Fibroblast of skin of right biceps (primary cell): Measurements from ENCODE around the gene ARAP2.
A peak's percentile ranks its signal among the peaks of the same experiment; 100 is the strongest.

Experiments
- DNase-seq: peaks from one replicate; pipeline ENCODE4 v3.0.0-alpha.2; 2013

Gene ARAP2

GRCh38 chr4:36174570-36174969, 69.7 kb downstream of the ARAP2 start:
- DNase-seq, result no peak

DNA sequence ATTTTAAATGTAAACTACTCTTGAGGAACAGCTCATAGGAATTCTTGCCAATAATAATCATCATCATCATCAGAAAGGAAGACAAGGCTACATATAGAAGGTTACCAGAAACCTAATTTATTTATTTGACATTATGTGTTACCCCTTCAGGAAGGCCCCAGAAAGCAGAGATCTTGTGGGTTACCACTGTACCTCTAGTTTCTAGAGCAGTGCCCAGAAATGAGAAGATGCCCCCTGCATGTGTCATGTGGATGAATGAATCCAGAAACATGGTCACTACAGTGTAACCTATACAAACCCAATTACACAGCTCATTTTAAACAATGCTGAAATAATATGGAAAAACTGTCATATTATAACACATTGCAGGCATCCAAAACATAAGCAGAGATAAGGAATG, 70.4 kb downstream of the ARAP2 start:
- DNase-seq, result peak; percentile 53

DNA sequence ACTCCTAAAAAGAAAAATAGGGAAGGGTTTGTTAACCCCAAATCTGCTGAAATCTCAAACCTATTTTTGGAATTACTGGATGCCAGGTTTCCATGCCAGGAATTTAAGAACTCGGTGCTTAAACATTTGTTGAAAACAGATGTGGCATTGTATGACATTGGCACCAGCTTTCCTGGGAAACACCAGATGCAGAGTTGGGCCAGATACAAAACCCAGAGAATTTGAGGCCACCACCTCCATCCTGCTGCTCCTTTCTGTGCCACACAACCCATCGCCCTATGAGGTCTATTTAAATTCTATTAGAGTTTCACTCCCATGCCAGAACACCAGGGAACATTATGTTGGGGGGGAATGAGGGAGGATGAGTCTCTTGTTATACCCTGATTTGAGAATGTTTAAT, 71.7 kb downstream of the ARAP2 start:
- no peak for DNase-seq

- peak; percentile 53 for DNase-seq
Observed at GRCh38 chr4:36168127-36168878, 76.0 kb downstream of the ARAP2 start.

- peak; percentile 59 for DNase-seq
Observed at GRCh38 chr4:36165631-36166005, 78.7 kb downstream of the ARAP2 start.

DNA sequence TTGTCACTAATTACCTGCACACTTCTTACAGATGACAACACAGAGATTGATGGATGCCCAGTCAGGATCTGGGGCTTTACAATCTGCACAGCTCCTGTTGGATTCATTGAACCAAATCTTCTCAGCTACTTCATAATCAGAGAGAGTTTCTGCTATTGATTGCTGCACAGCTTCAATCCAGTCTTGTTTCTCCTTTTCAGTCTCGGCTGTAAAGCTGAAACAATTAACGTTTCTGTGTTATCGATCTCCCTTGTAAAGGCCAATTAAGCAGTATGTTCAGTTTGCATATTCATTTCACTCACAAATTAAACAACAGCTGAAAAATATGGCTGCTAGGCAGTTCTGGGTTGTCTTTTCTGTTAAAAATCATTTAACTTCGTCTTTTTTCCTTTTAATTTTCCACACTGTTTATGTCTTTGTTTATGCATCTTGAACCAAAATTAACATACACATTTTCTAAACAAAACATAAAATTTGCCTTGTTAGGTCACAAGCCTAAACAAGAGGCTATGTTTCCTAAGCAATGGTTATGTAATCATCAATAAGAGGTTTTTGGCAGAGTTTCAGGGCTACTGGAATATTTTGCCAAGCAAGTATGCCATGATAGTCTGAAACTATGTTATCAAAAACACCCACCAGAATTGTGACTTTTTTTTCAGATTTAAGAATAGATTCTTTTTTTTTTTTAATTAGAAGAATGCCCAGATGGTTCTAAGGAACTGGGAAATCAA, 79.2 kb downstream of the ARAP2 start:
- peak; percentile 39 for DNase-seq

DNA sequence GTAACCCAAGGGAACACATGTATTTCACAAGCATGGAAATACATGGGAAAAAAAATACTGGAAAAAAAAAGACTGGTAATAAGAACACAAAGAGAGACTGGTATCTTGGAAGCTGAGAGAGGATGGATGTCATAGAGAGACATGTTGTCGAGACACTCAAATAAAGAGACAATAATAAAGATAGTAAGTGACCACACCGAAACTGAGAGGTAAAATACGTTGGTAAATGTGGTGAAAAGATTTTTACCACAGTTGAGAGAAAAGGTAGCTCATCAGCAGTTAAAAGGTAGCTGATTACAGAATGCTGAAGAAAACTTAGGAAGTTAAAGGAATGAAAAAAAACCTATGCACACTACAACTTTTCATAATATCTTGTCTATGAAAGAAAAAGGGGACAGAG, 81.1 kb downstream of the ARAP2 start:
- DNase-seq, result no peak

GRCh38 chr4:36159208-36159607, 85.1 kb downstream of the ARAP2 start:
- DNase-seq, result no peak

- no peak for DNase-seq
Observed at GRCh38 chr4:36152735-36153134, 91.6 kb downstream of the ARAP2 start.

GRCh38 chr4:36142504-36142903, 101.8 kb downstream of the ARAP2 start:
- DNase-seq, result no peak

GRCh38 chr4:36141186-36141585, 103.1 kb downstream of the ARAP2 start:
- DNase-seq, result no peak

DNA sequence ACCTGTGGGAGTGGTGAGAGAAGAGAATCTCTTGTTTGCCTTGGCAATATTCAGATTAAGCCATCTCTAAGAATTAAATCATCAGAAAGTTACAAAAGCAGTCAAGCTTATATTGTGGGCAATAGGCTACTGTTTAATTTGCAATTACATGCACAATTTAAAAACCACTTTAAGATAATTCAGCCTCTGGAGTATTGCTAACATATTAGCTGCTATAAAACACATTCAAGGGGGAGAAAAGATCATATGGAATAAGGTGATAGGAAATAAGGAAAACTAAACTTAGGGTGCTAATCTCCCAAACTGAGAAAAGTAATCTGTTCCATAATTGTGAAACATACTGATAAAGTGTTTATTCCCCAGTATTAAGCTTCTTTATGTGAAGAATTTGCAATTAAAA, 103.9 kb downstream of the ARAP2 start:
- no peak for DNase-seq

DNA sequence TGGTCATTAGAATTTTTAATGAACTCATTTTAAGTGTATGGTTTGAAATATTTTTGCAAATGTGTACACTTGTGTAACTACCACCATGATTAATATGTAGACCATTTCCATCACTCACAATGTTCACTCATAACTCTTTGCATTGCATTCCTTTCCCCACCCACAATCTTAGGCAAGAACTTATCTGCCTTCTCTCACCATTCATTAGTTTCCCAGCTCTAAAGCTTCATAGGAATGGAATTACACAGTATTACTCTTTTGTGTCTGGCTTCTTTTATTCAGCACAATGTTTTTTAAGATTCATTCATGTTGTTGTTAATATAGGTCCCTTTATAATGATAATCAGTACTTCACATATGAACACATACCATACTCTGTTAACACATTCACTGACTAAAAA, 106.1 kb downstream of the ARAP2 start:
- DNase-seq, result peak; percentile 78

DNA sequence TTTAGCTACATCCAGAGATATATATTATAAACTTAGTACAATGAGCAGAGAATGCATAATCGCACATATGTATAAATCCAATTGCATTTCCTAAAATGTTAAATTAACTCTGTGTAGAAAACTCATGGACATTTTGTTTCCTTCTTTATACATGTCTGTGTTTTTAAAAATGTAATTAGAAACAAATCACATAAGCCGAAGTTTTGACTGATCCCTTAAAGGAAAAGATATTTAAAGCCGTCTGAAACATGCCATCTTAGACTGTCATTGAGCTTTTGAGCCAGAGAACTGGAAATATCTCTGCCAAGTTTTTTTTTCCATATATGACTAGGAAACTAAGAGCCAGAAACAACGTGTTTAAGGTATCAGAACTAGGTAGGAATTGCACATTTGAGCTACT, 107.0 kb downstream of the ARAP2 start:
- DNase-seq, result no peak

GRCh38 chr4:36133658-36134057, 110.7 kb downstream of the ARAP2 start:
- DNase-seq, result no peak

GRCh38 chr4:36133086-36133485, 111.2 kb downstream of the ARAP2 start:
- DNase-seq, result no peak

DNA sequence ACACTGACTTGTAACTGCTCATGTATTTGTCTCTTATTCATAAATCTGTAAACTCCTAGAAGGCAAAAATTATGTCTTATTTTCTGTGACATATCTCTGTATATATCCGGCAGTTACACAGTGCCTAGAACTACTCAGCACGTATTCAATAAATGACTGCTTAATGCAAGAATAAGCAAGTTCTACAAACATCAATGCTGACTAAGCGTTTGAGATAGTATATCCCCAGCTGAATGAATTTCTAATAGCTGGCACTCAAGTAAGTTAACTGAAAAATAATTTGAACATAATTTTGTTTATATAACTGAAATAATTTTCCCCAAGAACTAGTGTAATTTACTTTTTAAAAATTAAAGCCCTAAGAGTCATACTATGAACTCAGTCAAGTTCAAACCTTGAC, 113.7 kb downstream of the ARAP2 start:
- no peak for DNase-seq

GRCh38 chr4:36128689-36129088, 115.6 kb downstream of the ARAP2 start:
- DNase-seq, result no peak

DNA sequence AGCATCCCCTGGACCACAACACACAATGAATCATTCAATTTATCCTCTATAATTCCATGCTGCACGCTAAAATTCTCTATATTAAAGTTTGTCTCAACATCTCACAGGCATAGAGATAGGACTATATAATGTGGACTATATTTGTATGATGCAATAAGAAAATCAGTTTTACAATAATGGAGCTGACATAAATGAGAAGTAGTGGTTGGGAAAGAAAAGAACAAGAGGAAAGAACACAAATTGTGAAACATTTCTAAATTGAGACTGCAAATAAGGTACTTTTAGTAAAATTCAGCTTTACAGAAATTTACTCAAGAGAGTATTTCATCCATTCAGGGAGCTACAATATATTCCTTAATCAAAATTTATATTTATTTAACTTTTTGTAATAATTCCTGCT, 120.4 kb downstream of the ARAP2 start:
- DNase-seq, result no peak

GRCh38 chr4:36115312-36115711, 129.0 kb downstream of the ARAP2 start:
- DNase-seq, result no peak

- DNase-seq, result peak; percentile 57
Observed at GRCh38 chr4:36111172-36111571, 133.1 kb downstream of the ARAP2 start.

- DNase-seq, result no peak
Observed at GRCh38 chr4:36099509-36099908, 144.8 kb downstream of the ARAP2 start.

DNA sequence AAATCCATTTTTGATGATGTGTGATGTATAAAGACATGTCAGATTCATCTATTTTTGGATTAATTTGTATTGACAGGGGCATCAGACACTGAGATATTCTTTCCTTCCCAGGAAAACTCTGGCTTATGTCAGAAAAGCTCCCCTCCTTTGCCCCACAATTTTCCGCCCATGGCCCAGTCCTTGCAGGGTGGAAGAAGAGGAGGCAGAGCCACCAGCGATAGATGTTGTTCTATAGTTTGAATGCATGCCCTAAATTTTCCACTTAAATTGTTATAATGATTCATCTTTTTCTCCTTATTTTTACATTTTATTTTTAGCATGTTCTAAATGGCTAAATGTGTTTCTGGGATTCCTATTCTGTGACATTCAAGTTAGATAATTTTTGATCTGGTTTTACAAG, 149.3 kb downstream of the ARAP2 start:
- DNase-seq, result no peak

- no peak for DNase-seq
Observed at GRCh38 chr4:36091997-36092396, 152.3 kb downstream of the ARAP2 start.

- peak; percentile 21 for DNase-seq
Observed at GRCh38 chr4:36088542-36088941, 155.8 kb downstream of the ARAP2 start.
